ENCODE results near the gene RTKN. TPM values are rescaled to one million over a fixed set of nuclear protein-coding genes. Genes with fewer than 3 reads are reported as not detected.

The RTKN gene
- total and polyA plus RNA-seq, 2 of the 13 experiments (the other 11 are each of a cell fraction or from before 2014, with no cell fraction given) = 159 to 166 TPM

- no peak for TF ChIP-seq ZNF646 (CRISPR knock-in tag; IDR thresholded peaks at IDR 0.05)
- TF ChIP-seq ZNF550 (CRISPR knock-in tag; IDR thresholded peaks at IDR 0.05; ENCODE audit: borderline replicate concordance) = no peak
- TF ChIP-seq ZKSCAN1 (IDR thresholded peaks at IDR 0.05; ENCODE audit: low read length) = no peak
- TF ChIP-seq DNMT1 (CRISPR knock-in tag; IDR thresholded peaks at IDR 0.05) = no peak
- TF ChIP-seq NFAT5 (CRISPR knock-in tag; IDR thresholded peaks at IDR 0.05) = peak; percentile 23; the same call in 1 of the 2 replicates
- TF ChIP-seq ATF5 (CRISPR knock-in tag; IDR thresholded peaks at IDR 0.05; ENCODE audit: low read depth) = no peak
- TF ChIP-seq THAP9 (CRISPR knock-in tag; IDR thresholded peaks at IDR 0.05; ENCODE audit: borderline replicate concordance) = peak; percentile 68; the same call in 1 of the 2 replicates
- TF ChIP-seq ERF (CRISPR knock-in tag; IDR thresholded peaks at IDR 0.05) = no peak
- TF ChIP-seq SKI (IDR thresholded peaks at IDR 0.05; ENCODE audit: partially characterized antibody) = peak; percentile 55
- TF ChIP-seq TBL1XR1 (IDR thresholded peaks at IDR 0.05; ENCODE audit: borderline replicate concordance, low read length, partially characterized antibody) = no peak
- 0 out of 2 replicates have a peak, but pooled peaks have one; percentile 38 for TF ChIP-seq SRF (IDR thresholded peaks at IDR 0.05; ENCODE audit: low read depth, low read length)
- TF ChIP-seq ZFP62 (CRISPR knock-in tag; IDR thresholded peaks at IDR 0.05) = no peak
- no peak for TF ChIP-seq ZNF564 (CRISPR knock-in tag; IDR thresholded peaks at IDR 0.05)
Measured at GRCh38 chr2:74458132-74458937, 16.6 kb upstream of the RTKN start, which contains the start of gene WBP1 (continued).
